ENCODE results near the gene ESPN.

Gene ESPN

DNA sequence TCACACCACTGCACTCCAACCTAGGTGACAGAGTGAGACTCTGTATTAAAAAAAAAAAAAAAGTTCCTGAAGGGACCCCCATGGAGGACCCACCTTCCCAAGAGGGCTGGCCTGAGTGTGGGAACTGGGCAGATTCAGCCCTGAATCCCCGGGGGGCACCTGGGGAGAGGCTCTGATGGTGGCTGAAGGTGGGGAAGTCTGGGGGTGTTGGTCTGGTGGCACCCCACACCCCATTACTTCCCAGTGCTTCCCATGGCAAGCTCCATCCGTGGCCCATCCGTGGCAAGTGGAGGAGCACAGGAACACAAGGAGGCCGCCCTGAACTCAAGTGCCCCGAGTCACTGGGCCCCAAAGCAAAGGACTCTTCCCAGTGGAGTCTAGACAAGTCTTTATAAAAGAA is 42.2 kb downstream of the ESPN start:
- DNase-seq (ENCODE audit: low read depth), result no peak

DNA sequence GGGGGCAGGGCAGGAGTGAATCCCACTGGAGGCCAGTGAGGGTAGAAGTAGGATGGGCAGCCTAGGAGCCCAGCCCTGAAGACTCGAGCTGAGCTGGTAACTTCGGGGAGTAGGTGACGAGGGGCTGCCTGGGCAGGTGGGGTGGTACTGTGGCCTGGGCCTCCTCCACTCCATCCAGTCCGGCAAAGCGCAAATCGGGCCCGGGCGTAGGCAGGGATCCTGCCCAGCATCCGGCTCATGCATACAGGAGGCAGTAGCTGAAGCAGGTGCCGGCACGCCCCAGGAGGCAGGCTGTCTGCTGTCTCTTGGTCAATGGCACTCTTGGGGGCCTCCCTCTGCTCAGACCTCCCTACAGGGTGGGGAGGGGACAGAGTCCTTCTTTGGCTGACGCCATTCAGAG is 42.6 kb downstream of the ESPN start:
- DNase-seq (ENCODE audit: low read depth), result no peak

DNA sequence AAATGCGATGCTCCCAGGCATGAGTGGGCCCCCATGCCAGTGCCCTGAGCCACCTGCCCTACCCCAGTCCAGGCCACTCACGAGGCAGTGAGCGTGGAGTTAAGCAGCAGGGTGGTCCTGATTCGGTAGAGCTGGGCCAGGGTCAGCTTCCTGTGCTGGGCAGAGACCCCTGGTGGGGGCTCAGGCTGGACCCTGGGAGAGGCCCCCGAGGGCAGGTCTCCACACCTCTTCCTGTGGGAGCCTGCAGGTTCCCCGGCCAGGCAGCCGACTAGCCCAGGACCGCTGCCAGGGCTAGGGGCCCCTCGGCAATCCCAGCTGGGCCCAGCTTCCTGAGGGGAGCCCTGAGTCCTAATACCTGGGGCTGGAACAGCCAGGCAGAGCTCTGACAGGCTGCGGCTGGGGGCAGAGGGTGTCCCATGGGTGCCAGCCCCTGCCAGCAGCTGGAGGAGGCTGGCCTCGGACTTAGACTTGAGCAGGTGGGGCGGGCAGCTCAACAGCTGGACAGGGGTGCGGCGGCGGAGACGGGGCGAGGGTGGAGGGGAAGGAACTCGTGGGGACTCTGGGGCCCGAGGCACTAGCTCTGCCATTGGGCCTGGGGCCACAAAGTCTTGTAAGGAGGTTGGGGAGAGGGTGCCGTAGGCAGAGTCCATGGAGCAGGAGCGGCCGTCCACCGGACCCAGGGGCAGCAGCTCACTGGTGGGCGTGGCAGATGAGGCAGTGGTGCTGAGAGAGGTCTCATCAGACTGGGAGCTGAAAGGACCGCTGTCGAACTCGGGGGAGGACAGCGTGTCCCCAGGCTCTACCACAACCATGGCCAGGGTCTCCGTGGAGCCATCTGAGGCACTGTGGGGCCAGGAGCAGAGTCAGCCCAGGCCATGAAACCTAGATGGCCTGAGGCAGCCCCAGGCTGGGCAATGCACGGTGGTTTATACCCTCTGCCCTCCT is 43.4 kb downstream of the ESPN start:
- DNase-seq (ENCODE audit: low read depth), result no peak

DNA sequence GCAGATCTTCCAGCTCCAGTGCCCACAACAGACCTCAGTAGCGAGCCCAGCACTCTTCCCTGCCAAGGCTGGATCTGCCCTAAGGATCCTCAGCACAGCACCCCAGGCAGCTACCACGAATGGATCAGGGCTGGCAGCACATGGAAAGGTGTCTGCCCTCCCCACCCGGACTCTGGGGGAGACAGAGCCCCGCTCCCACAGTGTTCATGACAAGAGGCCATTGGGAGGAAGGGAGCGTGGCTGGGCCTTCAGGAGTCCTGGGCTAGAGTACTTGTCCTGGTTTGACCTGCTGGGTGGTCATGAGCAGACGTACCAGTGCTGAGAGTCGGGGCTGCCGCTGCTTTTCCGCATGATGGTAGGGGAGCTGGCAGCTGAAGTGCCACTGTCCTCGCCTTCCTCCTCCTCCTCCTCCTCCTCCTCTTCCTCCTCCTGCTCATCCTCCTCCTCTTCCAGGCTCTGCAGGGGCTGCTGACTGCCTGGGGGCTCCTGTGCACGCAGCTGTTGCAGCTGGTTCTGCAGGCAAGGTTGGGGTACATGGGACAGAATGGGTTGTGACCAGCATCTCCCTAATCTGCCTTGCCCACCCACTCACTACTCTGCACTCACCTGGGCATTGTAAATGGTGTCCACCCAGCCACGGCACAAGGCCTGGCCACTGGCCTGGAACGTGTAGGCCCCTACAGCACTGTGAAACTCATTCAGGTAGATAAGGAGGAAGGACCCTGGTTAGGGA is 44.3 kb downstream of the ESPN start:
- no peak for DNase-seq (ENCODE audit: low read depth)

DNA sequence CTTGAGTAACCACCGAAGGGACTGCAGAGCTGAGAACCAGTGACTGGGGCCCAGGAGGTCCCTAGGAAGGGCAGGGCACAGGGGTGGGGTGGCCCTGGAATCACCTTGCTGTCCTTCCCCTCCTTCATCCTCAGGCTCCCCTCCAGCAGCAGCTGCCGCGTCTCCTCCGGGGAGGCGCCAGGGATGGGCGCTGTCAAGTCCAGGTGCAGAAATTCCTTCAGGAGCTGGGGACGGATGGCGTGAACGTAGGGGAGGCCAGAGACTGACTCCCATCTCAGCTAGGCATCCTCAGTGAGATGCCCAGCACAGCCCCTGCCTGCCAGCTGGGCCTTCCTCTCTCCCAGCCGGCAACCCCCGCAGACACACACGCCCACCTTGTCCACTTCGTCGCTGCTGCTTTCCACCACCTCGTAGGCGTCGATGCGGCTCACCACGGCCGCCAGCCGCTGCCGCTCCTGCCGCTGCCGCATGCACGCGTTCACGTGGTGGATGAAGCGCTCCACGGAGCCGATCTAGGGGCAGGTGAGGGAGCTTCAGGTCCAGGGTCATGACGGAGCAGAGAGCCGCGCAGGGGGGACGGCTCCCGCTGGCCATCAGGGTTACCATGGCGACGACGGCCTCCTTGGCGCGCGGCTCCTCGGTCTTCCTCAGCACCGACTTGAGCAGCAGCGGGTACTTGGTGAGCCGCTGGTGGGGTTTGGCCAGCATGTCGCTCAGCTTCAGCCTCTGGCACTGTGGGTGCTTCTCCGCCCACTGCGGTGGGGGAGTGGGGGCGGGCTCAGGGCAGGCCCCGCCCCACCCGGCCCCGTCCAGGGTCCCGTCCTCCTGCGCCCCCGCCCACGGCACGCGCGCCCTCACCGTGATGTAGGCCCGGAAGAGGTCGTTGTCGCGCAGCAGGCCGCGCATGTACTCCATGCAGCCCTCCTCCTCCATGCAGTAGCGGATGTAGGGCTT is 45.8 kb downstream of the ESPN start:
- DNase-seq (ENCODE audit: low read depth), result no peak

DNA sequence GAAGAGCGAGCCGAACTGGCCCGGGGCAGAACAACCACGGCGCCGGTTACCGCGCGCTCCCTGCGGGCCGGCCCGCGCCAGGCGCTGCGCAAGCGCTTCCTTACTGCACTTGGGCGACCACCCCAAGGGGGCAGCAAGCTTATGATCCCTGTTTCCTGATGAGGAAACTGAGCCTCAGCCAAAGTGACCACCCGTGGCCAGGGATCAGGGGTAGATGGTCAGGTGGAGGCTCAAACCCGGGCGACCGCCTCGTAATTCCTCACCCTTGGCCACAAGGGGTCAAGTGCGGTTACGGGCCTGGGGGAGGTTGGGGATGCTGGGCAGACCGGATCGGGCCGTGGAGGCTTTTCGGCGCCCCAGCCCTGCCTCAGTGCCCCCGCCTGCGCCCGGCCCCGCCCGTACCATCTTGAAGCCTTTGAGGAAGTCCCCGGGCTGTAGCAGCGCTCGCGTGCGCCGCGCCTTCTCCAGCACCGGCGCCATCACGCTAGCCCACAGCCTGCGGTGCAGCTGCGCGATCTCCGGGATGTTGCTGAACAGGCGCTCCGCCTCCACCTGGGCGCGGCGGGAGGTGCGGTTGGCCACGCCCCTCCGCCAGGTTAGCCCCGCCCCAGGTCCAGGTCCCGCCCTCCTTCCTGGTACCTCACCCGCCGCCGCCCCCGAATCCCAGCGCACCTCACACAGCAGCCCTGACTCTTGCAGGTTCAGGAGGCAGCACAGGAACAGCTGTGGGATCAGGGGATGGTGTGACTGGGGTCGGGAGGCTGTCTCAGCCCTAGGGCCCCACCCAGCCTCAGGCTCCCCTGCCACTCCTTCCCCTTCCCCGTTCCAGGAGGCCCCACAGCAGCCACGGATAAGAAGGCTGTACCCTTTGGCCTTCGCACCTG is 46.8 kb downstream of the ESPN start:
- no peak for DNase-seq (ENCODE audit: low read depth)

DNA sequence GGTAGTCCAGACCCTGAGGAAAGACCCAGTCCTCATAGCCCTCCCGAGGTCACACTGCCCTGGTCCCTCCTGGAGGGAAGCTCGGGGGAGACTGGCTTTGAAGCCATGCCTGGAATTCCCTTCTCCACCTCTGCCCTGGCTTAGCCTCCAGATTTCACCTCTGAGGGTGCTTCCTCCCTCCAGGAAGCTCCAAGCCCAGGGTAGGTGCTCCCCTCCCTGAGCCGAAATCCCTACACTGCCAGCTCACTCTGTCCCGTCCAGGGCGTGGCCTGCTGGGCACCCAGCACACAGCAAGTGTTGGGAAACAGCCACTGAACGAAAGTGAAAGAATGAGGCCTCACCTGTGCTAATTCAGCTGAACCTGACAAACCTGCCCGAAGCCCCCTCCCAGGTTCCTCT is 47.4 kb downstream of the ESPN start:
- DNase-seq (ENCODE audit: low read depth), result no peak

DNA sequence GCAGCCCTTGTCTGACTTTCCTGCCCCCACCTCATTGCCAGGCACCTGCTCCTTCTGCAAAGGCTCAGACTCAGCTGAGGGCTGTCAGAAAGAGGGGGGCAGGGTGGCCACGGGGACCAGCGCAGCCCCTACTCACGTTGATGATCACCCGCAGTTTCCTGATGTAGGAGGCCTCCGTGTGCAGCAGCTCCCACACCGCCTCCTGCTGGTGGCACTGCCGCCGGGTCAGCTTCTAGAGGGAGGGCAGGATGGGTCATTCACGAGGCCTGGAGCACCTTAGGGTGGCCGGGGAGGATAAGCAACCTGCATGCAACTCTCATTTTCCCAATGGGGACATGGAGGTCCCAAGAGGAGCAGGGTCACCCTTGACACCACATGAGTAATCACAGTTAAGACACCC is 47.8 kb downstream of the ESPN start:
- DNase-seq (ENCODE audit: low read depth), result no peak

DNA sequence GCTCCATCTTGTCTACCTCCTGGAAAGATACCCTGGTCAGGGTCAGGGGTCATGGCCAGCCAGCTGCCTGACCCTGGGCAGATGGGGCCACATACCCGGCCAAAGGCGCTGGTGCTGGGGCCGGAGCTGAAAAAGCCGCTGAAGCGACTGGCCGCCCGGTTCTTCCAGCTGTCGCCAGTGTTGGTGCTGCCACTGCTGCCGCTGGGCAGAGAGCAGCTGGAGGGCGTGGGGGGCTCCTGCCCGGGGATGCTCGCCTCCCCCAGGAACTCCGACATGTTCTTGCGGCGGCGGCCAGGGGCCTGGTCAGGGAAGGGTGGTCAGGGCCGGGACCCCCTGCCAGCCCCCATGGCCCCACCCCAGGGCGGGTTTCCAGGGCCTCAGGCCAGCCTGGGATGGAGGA is 48.6 kb downstream of the ESPN start:
- no peak for DNase-seq (ENCODE audit: low read depth)

DNA sequence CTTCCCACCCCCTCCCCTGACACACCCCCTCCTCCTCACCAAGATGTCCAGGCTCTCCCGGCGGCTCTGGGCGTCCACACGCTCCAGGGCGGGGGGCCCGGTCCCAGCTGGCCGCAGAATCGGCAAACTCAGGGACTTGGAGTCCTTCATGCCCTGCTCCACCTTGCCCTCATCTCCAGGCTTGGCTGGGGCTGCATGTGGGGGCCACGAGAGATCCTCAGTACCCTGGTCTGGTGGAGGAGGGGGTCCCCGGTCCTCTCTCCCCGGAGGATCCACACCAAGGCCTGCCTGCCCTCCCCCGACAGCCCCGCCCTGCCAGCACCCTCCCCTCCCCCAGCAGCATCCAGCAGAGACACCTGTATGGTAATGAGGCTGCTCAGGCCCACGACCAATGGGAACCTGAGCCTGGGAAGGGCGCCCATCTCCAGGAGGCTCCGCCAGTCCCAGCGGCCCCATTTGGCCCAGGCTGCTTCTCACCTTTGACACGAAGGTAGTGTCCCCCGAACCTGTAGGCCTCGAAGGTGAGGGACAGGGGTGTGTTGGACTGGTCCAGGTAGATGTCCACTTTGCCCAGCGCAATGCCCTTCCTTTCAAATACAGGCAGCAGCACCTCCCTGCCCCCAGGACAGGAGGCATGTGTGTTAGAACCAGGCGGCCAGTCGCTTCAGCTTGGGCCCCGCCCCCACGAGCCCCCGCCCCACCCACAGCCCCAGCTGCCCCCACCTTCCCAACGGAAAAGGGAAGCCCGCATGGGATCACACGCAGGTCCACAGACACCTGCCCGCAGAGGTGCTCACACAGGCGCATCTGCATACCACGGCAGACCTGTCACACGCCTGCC is 49.6 kb downstream of the ESPN start:
- DNase-seq (ENCODE audit: low read depth), result no peak

DNA sequence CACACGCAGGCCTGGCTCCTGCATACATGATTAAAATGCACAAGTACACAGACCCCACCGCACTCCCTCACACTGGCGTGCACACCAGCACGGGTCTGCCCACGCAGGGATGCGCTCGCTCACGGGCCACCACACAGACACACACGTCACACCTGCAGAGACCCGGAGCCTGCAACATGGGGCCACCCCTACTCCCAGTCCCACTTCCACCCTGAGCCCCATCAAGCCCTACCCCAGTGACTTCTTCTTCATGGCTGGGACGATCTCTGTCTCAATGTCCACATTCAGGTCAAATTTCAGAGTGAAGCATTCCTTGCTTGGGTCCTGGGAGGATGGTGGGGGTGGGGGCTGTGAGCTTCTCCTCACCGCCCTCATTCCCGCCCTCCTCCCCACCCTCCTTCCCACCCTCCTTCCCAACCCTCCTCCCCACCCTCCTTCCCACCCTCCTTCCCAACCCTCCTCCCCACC is 50.3 kb downstream of the ESPN start:
- no peak for DNase-seq (ENCODE audit: low read depth)

DNA sequence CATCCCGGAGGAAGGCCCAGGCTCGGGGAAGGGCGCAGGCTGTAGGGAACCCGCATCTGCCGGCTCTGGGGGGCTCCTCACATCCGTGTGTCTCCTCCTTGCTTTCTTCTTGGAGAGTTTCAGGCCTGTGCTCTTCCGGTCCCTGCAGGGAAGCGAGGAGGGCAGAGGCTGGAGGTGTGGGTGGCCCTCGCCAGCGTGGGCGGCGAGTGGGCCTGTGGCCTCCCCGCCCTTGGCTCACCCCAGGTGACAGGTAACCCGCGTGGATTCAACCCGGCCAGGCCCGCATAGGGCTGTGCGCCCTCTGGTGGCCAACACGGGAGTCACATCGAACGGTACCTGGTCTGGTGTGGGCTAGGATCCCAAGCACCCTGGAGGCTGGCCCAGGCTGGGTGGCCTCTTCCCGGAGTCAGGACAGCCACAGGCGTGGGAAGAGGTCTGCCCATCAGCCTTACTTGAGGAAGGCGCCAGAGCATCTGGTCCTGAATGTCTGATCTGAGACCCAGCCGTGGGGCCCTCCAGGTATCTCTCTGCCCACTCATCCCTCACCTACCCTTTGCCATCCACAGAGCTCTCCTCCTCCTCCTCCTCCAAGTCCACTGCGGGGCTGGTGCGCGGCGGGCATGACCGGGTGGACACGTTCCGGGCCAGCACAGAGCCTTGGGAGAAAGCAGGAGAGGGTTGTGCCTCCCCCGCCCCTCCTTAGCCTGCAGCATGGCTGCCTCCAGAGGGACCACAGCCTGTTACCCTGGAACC is 51.0 kb downstream of the ESPN start:
- peak; percentile 75 for DNase-seq (ENCODE audit: low read depth)

DNA sequence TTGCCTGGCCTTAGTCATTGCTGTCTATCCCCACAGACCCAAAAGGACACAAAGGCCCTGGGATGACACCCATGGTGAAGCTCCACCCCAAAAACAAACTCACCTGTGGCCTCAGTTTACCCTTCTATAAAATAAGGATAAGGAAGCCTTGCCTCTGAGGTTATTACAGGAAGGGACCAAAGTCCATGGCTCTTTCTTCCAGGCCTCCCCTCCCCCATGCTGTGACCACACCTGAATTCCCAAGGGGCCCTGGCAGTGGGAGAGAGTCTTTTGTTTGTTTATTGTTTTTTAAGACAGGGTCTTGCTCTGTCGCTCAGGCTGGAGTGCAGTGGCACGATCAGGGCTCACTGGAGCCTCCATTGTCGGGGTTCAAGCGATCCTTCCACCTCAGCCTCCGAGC is 51.9 kb downstream of the ESPN start:
- DNase-seq (ENCODE audit: low read depth), result no peak

DNA sequence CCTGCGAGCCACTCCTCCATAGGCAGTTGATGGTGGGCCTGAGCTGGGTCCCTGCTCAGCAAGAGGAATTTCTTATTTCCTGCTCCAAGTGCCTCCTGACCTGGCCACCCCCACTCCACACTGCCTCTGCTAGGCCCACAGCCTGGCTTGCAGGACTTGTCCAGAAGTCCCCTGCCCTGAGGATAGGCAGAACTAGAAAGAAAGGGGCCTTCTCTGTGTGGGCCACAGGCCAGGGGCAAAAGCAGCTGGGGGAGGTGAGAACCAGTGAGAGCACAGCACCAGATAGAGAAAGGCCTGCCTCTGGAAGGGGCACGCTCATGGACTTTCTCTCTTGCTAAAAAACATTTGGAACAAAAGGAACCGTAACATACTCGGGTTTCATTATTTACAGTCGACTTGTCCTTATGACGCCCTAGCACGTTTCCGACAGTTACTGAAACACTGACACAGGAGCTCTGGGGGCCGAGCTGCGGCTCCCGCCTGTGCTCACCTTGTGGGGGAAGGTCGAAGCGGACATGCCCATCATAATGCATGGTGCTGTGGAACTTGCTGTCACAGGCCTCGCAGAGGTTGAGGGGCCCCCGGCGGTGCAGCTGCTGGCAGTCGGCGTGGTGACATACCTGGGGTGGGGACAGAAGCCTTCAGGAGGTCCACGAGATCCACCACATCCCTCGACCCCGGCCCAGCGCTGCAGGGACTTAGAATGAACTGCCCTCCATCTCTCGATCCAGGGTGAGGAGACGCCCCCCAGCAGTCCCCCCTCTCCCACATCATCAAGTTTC is 52.7 kb downstream of the ESPN start:
- DNase-seq (ENCODE audit: low read depth), result no peak

DNA sequence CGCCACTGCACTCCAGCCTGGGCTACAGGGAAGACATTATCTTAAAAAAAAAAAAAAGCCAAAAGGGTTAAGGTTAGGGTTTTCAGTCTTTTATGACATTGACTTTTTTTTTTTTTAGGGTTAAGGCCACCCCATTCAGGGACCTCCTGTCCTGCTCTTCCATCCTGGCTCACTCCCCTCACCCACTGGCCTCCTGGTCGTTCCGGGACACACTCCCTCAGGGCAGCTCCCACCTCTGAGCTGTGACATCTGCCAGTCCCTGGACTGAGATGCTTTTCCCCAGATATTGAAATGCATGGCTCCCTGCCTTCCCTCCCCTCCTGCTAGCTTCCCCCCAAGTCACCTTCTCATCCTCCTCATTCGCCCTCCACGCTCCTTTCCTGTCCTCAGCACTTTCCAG is 57.2 kb downstream of the ESPN start:
- DNase-seq (ENCODE audit: low read depth), result no peak

DNA sequence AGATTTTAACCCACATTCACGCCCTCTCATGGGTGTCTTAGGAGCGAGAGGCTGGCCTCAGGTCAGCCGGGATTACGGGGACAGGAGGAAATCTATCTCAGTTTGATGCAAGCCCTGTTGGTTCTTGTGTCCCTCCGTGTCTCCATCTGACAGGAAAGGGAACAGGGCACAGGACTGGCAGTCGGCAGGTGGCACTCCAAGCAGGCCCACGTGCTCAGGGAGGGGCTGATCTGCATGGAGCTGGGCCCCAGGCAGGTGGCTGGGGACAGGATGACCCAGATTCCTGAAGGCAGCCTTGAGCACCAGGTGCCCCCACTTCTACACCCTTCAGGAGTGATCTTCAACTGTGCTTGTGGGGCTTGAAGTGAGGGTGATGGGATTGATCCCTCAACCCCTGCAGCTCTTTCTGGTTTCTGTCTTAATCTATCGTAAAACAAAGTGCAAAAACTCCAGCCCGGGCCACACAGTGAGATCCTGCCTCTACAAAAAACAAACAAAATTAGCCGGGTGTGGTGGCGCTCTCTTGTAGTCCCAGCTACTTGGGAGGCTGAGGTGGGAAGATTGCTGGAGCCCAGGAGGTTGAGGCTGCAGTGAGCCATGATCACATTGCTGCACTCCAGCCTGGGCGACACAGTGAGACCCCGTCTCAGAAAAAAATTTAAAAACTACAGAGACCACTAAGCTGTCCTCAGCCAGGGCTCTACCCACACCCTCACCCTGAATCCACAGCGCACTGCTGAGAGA is 58.6 kb downstream of the ESPN start:
- no peak for DNase-seq (ENCODE audit: low read depth)

DNA sequence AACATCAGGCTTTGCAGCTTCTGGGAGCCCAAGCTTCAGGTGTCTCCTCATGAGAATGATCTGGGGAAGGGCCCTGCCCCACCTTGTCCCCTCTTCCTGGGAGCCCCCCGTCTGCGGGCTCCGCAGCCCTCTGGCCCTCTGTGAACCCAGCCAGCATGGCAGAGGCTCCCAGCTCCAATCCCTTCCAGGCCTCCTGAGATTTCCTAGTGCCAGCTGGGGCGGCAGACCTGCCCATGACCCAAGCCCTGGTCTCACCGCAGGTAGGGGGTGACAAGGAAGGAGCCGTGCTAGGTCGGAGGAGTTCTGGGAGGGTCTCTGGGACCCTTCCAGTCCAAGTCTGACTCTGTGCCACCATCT is 59.2 kb downstream of the ESPN start:
- DNase-seq (ENCODE audit: low read depth), result no peak

DNA sequence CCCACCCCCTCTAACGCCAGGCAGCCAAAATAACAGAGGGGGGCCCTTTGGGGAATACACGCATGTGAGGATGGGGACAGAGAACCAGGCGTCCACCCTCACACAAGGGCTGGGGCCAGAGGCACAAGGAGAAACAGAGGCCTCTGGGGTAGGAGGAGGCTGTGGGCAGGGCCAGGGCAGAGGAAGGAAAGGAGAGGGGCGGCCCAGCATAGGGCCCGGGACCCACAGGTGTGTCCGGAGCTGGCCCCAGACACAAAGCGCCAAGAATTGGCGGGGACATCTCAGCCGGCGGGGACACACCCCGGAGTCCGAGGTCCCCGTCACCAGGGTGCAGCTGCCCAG is 60.2 kb downstream of the ESPN start:
- DNase-seq (ENCODE audit: low read depth), result no peak

Data from activated T-helper 1 cell treated with Interleukin-2 at 50 U/mL for 16 hours (primary cell).